Measurements from ENCODE around the gene MRPS18B. TPM values are rescaled to one million over a fixed set of nuclear protein-coding genes. Genes with fewer than 3 reads are reported as not detected.
A peak's percentile ranks its signal among the peaks of the same experiment; 100 is the strongest.

Gene MRPS18B
- total RNA-seq, 6 donors from 2014 or later, result 23.0 to 62.5 (median 45.7) TPM

GRCh38 chr6:30647242-30648116, 29.8 kb downstream of the MRPS18B start:
- peak; percentile 89 to 91 for ATAC-seq (ENCODE audit: low FRiP score in 2 of 2)
- peaks cover 0 to 41% (median 23%) of the 10 kb centered on the region in 4 donors for H3K36me3 ChIP-seq
- 0 to 2% methylated on average over 17 to 33 of the region's 78 CpGs for WGBS, 2 donors

DNA sequence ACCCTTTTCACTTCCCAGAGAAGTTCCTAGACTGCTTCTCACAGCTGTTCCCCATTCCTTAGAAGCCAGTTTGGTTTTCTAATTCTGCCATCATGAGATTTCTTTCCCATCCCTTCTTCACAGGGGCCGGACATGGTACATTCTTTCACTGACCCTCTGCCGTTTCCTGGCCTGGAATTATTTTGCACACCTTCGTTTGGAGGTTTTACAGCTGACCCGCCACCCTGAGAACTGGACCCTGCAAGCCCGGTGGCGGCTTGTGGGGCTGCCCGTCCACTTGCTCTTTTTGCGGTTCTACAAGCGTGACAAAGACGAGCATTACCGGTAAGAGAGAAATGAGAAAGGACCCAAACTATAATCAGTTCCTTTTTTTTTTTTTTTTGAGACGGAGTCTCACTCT, 33.5 kb downstream of the MRPS18B start:
- 90 to 91% methylated on average over 12 of the region's 12 CpGs for WGBS, 2 donors
- ATAC-seq (ENCODE audit: low FRiP score in 2 of 2), result no peak

More at GRCh38 chr6:30647242-30648116, 29.8 kb downstream of the MRPS18B start:
- H3K27ac ChIP-seq, result peak overlapping the region; percentile 89 to 95 (median 92)
- no peaks in the 10 kb centered on the region for H3K27me3 ChIP-seq
- H3K9me3 ChIP-seq, result no peaks in the 10 kb centered on the region
- H3K4me3 ChIP-seq, result peak overlapping the region; percentile 70 to 99 (median 85)
- peaks cover 13 to 21% (median 14%) of the 10 kb centered on the region in 4 donors for H3K4me1 ChIP-seq
- peak in 1 of 4 donors; percentile 41 for TF ChIP-seq POLR2A (IDR thresholded peaks at IDR 0.05)
- TF ChIP-seq, protein P1, sequence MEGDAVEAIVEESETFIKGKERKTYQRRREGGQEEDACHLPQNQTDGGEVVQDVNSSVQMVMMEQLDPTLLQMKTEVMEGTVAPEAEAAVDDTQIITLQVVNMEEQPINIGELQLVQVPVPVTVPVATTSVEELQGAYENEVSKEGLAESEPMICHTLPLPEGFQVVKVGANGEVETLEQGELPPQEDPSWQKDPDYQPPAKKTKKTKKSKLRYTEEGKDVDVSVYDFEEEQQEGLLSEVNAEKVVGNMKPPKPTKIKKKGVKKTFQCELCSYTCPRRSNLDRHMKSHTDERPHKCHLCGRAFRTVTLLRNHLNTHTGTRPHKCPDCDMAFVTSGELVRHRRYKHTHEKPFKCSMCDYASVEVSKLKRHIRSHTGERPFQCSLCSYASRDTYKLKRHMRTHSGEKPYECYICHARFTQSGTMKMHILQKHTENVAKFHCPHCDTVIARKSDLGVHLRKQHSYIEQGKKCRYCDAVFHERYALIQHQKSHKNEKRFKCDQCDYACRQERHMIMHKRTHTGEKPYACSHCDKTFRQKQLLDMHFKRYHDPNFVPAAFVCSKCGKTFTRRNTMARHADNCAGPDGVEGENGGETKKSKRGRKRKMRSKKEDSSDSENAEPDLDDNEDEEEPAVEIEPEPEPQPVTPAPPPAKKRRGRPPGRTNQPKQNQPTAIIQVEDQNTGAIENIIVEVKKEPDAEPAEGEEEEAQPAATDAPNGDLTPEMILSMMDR (IDR thresholded peaks at IDR 0.05), result peak in 1 of 6 experiments; percentile 5
- TF ChIP-seq EP300 (IDR thresholded peaks at IDR 0.05), result no peak
- TF ChIP-seq POLR2AphosphoS5 (IDR thresholded peaks at IDR 0.05), result peak in 1 of 2 donors; percentile 34
- DNase-seq, result peak; percentile 79 to 94

DNA sequence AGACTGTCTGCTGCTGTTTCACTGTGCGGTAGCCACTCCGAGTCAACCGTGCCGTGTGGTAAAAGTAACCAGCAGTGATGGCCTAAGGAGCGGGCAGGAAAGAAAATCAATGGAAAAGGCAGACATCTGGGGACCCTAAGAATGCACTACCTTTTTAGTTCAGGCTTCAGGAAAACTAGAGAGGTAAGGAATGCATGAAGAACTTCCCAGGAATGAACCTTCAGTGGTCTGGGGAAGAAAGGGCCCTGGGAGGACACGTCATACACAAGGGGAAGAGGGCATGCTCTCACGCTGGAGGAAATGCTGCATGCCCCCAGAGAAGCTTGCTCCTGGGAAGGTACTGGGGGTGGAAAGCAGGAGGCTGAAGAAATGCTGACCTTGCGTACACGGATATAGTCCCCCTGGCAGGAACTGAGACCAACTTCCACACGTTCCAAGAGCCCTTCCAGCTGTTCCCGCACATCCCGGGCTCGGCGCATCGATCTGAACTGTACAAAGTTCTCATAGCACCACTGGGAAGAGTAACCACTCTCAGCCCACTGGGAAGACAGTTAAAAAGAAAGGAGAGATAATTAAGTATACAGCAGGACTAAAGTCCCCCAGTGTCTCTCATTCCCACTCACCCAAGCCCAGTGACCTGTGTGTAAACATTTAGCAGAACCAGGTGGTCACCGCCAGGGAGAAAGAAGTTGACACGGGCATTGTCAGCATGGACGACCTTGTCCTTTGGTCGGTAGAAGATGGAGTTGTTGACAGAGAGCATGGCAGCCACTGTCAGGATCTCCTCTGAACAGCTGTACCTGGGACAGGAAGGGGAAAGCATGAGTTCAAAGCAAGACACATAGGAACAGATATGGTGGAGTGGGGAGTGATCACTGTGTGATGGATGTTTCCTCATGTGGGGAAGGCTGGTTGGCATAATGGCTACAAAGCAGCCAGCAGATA, 37.4 kb downstream of the MRPS18B start:
- H3K27me3 ChIP-seq, result no peaks in the 10 kb centered on the region
- H3K4me3 ChIP-seq, result no peak overlapping the region
- no peaks in the 10 kb centered on the region for H3K4me1 ChIP-seq
- ATAC-seq (ENCODE audit: low FRiP score in 2 of 2) (no peak), DNase-seq (no peak)
- 92 to 93% methylated on average over 18 to 19 of the region's 19 CpGs for WGBS, 2 donors
- H3K36me3 ChIP-seq, result peaks cover 39 to 96% (median 92%) of the 10 kb centered on the region in 4 donors
- no peaks in the 10 kb centered on the region for H3K9me3 ChIP-seq
- TF ChIP-seq POLR2A (IDR thresholded peaks at IDR 0.05) (no peak), EP300 (IDR thresholded peaks at IDR 0.05) (no peak), POLR2AphosphoS5 (IDR thresholded peaks at IDR 0.05) (no peak)
- TF ChIP-seq, protein P1 (IDR thresholded peaks at IDR 0.05), result no peak
- H3K27ac ChIP-seq, result no peak overlapping the region

More for the DNA sequence above, 33.5 kb downstream of the MRPS18B start:
- Histone ChIP-seq H3K27me3 (no peaks in the 10 kb centered on the region), H3K27ac (no peak overlapping the region), H3K9me3 (no peaks in the 10 kb centered on the region), H3K4me3 (no peak overlapping the region), H3K36me3 (peaks cover 24 to 61% (median 55%) of the 10 kb centered on the region in 4 donors), H3K4me1 (peaks cover 6 to 18% (median 13%) of the 10 kb centered on the region in 4 donors)
- peak in 1 of 2 donors; percentile 33 for DNase-seq
- TF ChIP-seq, protein P1 (IDR thresholded peaks at IDR 0.05), result no peak
- TF ChIP-seq EP300 (IDR thresholded peaks at IDR 0.05) (no peak), POLR2A (IDR thresholded peaks at IDR 0.05) (no peak), POLR2AphosphoS5 (IDR thresholded peaks at IDR 0.05) (no peak)

DNA sequence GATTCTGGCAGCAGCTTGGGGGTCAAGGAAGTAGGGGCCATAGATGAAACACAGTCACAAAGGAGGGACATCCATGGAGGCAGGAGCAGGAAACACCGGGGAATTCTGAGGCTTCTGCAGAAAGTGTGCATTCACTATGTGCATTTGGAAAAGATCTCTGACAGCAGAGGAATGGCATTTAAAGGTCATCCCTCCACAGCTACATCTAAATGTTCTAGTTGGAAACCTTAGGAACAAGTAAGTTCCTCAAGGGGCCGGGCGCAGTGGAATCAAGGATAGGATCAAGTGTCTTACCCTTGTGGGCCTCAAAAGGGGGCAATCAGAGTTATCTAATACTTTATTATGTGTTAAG, 38.1 kb downstream of the MRPS18B start:
- ATAC-seq (ENCODE audit: low FRiP score in 2 of 2) (no peak), DNase-seq (no peak)
- Histone ChIP-seq H3K36me3 (peaks cover 42 to 100% (median 97%) of the 10 kb centered on the region in 4 donors), H3K27ac (no peak overlapping the region), H3K4me3 (no peak overlapping the region), H3K27me3 (no peaks in the 10 kb centered on the region), H3K9me3 (no peaks in the 10 kb centered on the region), H3K4me1 (no peaks in the 10 kb centered on the region)
- no peak for TF ChIP-seq POLR2A (IDR thresholded peaks at IDR 0.05)
- no peak for TF ChIP-seq EP300 (IDR thresholded peaks at IDR 0.05)
- TF ChIP-seq, protein P1 (IDR thresholded peaks at IDR 0.05), result no peak
- no peak for TF ChIP-seq POLR2AphosphoS5 (IDR thresholded peaks at IDR 0.05)
- WGBS, 2 donors, result 93 to 98% methylated on average over 3 of the region's 3 CpGs

Data from upper lobe of left lung (tissue), 6 donors.